Keratinocyte (primary cell): ENCODE results near the gene FEN1. TPM values are rescaled to one million over a fixed set of nuclear protein-coding genes. Genes with fewer than 3 reads are reported as not detected.

Source experiments
- DNase-seq: peaks from one replicate; pipeline ENCODE4 v3.0.0-alpha.2; 2011; ENCODE audit warnings: low read depth, missing footprints, low spot score
- FAIRE-seq: peaks from 2 replicates; lab custom pipeline; 2011; peaks lifted over from hg19 to GRCh38; lab: Jason Lieb, UNC
- H2AFZ ChIP-seq: 2 replicates; pipeline ENCODE4 v1.6.0; 2012; ENCODE audit warnings: low read length, control low read depth, inconsistent platforms; ENCODE audit not compliant: control insufficient read depth
- H3K27ac ChIP-seq: 2 replicates; pipeline ENCODE4 v1.5.1; 2011; ENCODE audit warnings: low read length; ENCODE audit not compliant: control insufficient read depth, insufficient read depth
- H3K27me3 ChIP-seq: 3 replicates; pipeline ENCODE4 v1.6.0; 2011; ENCODE audit warnings: low read length; ENCODE audit not compliant: control insufficient read depth, insufficient read depth; ENCODE audit errors: extremely low read depth
- H3K36me3 ChIP-seq, 2 experiments: 2 replicates in 1 of 2; 3 replicates in 1 of 2; pipeline ENCODE4 v1.5.1; 2011; ENCODE audit warnings: low read length in 2 of 2, mild to moderate bottlenecking in 1 of 2; ENCODE audit not compliant: control insufficient read depth in 2 of 2, insufficient read depth in 2 of 2; ENCODE audit errors: extremely low read depth in 1 of 2
- H3K4me1 ChIP-seq: 3 replicates; pipeline ENCODE4 v1.5.1; 2011; ENCODE audit warnings: low read length; ENCODE audit not compliant: control insufficient read depth, insufficient read depth; ENCODE audit errors: extremely low read depth
- H3K4me2 ChIP-seq: 3 replicates; pipeline ENCODE4 v1.6.0; 2011; ENCODE audit warnings: low read depth, low read length; ENCODE audit not compliant: control insufficient read depth, insufficient read depth; ENCODE audit errors: extremely low read depth
- H3K4me3 ChIP-seq, 3 experiments: fragments of 200-600 bp in 1 of 3; sonication (generic) in 1 of 3; 2 replicates in 2 of 3; 3 replicates in 1 of 3; pipeline ENCODE4 v1.5.1; 2011 to 2016; ENCODE audit warnings: low read length in 3 of 3, mild to moderate bottlenecking in 3 of 3, control low read depth in 2 of 3, inconsistent platforms in 1 of 3, low read depth in 1 of 3, mixed read lengths in 1 of 3, mixed run types in 1 of 3, moderate library complexity in 1 of 3; ENCODE audit not compliant: control insufficient read depth in 2 of 3, insufficient read depth in 2 of 3; ENCODE audit errors: extremely low read depth in 1 of 3
- H3K79me2 ChIP-seq: 2 replicates; pipeline ENCODE4 v1.6.0; 2012; ENCODE audit warnings: low read length; ENCODE audit not compliant: control insufficient read depth, insufficient read depth
- H3K9ac ChIP-seq: 3 replicates; pipeline ENCODE4 v1.6.0; 2011; ENCODE audit warnings: low read length; ENCODE audit not compliant: control insufficient read depth, insufficient read depth; ENCODE audit errors: extremely low read depth
- H3K9me1 ChIP-seq: 3 replicates; pipeline ENCODE4 v1.6.0; 2011; ENCODE audit warnings: low read length; ENCODE audit not compliant: control insufficient read depth, insufficient read depth; ENCODE audit errors: extremely low read depth
- H3K9me3 ChIP-seq: 2 replicates; pipeline ENCODE4 v1.5.1; 2012; ENCODE audit warnings: low read depth, low read length; ENCODE audit not compliant: control insufficient read depth
- H4K20me1 ChIP-seq: 3 replicates; pipeline ENCODE4 v1.6.0; 2011; ENCODE audit warnings: low read length; ENCODE audit not compliant: control insufficient read depth, insufficient read depth; ENCODE audit errors: extremely low read depth
- CTCF ChIP-seq, 3 experiments: IDR thresholded peaks in 1 of 3; conservative IDR thresholded peaks in 1 of 3; optimal IDR thresholded peaks in 1 of 3; 2 replicates in 2 of 3; 3 replicates in 1 of 3; pipeline versions ENCODE3 to v1.5.1; 2011; ENCODE audit warnings: low read length in 3 of 3, mild to moderate bottlenecking in 3 of 3, moderate library complexity in 2 of 3, control low read depth in 1 of 3, inconsistent platforms in 1 of 3; ENCODE audit not compliant: insufficient read depth in 2 of 3; ENCODE audit errors: extremely low read depth in 1 of 3
- EZH2 ChIP-seq: IDR thresholded peaks from one replicate; pipeline ENCODE4 v1.6.1; 2012; ENCODE audit warnings: inconsistent platforms, mild to moderate bottlenecking, low read length, moderate library complexity
- dilution Hi-C: fragments of 300-500 bp; cut with MboI; formaldehyde crosslinking; loops from one replicate; pipeline ENCODE4 v1.7.0; 2020; ENCODE audit warnings: low sequenced_read_pairs; ENCODE audit not compliant: extremely low pct_ligation_motif_present
- polyA plus RNA-seq, 5 experiments: library from polyadenylated mRNA; depleted of rRNA in 3 of 5; stranded (reverse) in 3 of 5; stranded (forward) in 1 of 5; unstranded in 1 of 5; fragments of >200 nt; gene quantifications; 1 replicate in 1 of 5; 2 replicates in 3 of 5; 3 replicates in 1 of 5; pipeline versions ENCODE4 v1.2.1 to v1.2.3, GENCODE V29; 2011 to 2012; ENCODE audit warnings: missing spikeins in 2 of 5, low read depth in 1 of 5, low replicate concordance in 1 of 5

Gene FEN1
- polyA plus RNA-seq, 1 donor (not counting 4 experiments of a cell fraction or from before 2014, with no cell fraction given): 26.7 TPM

GRCh38 chr11:61806785-61807184 is 14.1 kb downstream of the FEN1 start:
- no peak overlapping the region for H3K9ac ChIP-seq
- no peak overlapping the region for H3K4me3 ChIP-seq
- no peaks in the 10 kb centered on the region for H3K9me3 ChIP-seq
- H3K27ac ChIP-seq: no peak overlapping the region
- DNase-seq (no peak), FAIRE-seq (no peak)
- no peaks in the 10 kb centered on the region for H3K4me1 ChIP-seq
- H3K4me2 ChIP-seq: no peak overlapping the region
- H3K36me3 ChIP-seq: peaks cover 7 to 25% of the 10 kb centered on the region in 2 experiments
- H3K27me3 ChIP-seq: no peaks in the 10 kb centered on the region
- H3K9me1 ChIP-seq: peaks cover 3% of the 10 kb centered on the region
- no peaks in the 10 kb centered on the region for H3K79me2 ChIP-seq
- no peaks in the 10 kb centered on the region for H4K20me1 ChIP-seq
- dilution Hi-C loops: no loop called here
- H2AFZ ChIP-seq: no peak overlapping the region
- TF ChIP-seq EZH2 (no peak), CTCF (optimal IDR thresholded peaks at IDR 0.05 in 1 of 3, IDR thresholded peaks at IDR 0.05 in 1 of 3, conservative IDR thresholded peaks at IDR 0.05 in 1 of 3; ENCODE audit: extremely low read depth in 1 of 3, insufficient read depth in 2 of 3, low read length in 3 of 3) (no peak)

GRCh38 chr11:61810671-61811175 is 18.0 kb downstream of the FEN1 start:
- Histone ChIP-seq H3K9ac (no peak overlapping the region), H3K9me1 (no peaks in the 10 kb centered on the region), H3K4me2 (no peak overlapping the region), H3K27me3 (no peaks in the 10 kb centered on the region), H3K4me3 (no peak overlapping the region), H3K9me3 (no peaks in the 10 kb centered on the region), H3K79me2 (no peaks in the 10 kb centered on the region), H3K27ac (no peak overlapping the region), H4K20me1 (no peaks in the 10 kb centered on the region), H2AFZ (no peak overlapping the region), H3K36me3 (peaks cover 2 to 18% of the 10 kb centered on the region in 2 experiments), H3K4me1 (peaks cover 13% of the 10 kb centered on the region)
- no peak for FAIRE-seq
- DNase-seq: no peak
- dilution Hi-C loops: no loop called here
- TF ChIP-seq EZH2: no peak
- no peak for TF ChIP-seq CTCF (optimal IDR thresholded peaks at IDR 0.05 in 1 of 3, IDR thresholded peaks at IDR 0.05 in 1 of 3, conservative IDR thresholded peaks at IDR 0.05 in 1 of 3; ENCODE audit: extremely low read depth in 1 of 3, insufficient read depth in 2 of 3, low read length in 3 of 3)
